Keratinocyte (primary cell): ENCODE data around the gene LGALS14. TPM values are rescaled to one million over a fixed set of nuclear protein-coding genes. Genes with fewer than 3 reads are reported as not detected.

Experiments used
- DNase-seq: peaks from one replicate; pipeline ENCODE4 v3.0.0-alpha.2; 2011; ENCODE audit warnings: low read depth, missing footprints, low spot score
- FAIRE-seq: peaks from 2 replicates; lab custom pipeline; 2011; peaks lifted over from hg19 to GRCh38; lab: Jason Lieb, UNC
- H2AFZ ChIP-seq: 2 replicates; pipeline ENCODE4 v1.6.0; 2012; ENCODE audit warnings: low read length, control low read depth, inconsistent platforms; ENCODE audit not compliant: control insufficient read depth
- H3K27ac ChIP-seq: 2 replicates; pipeline ENCODE4 v1.5.1; 2011; ENCODE audit warnings: low read length; ENCODE audit not compliant: control insufficient read depth, insufficient read depth
- H3K27me3 ChIP-seq: 3 replicates; pipeline ENCODE4 v1.6.0; 2011; ENCODE audit warnings: low read length; ENCODE audit not compliant: control insufficient read depth, insufficient read depth; ENCODE audit errors: extremely low read depth
- H3K36me3 ChIP-seq, 2 experiments: 2 replicates in 1 of 2; 3 replicates in 1 of 2; pipeline ENCODE4 v1.5.1; 2011; ENCODE audit warnings: low read length in 2 of 2, mild to moderate bottlenecking in 1 of 2; ENCODE audit not compliant: control insufficient read depth in 2 of 2, insufficient read depth in 2 of 2; ENCODE audit errors: extremely low read depth in 1 of 2
- H3K4me1 ChIP-seq: 3 replicates; pipeline ENCODE4 v1.5.1; 2011; ENCODE audit warnings: low read length; ENCODE audit not compliant: control insufficient read depth, insufficient read depth; ENCODE audit errors: extremely low read depth
- H3K4me2 ChIP-seq: 3 replicates; pipeline ENCODE4 v1.6.0; 2011; ENCODE audit warnings: low read depth, low read length; ENCODE audit not compliant: control insufficient read depth, insufficient read depth; ENCODE audit errors: extremely low read depth
- H3K4me3 ChIP-seq, 3 experiments: fragments of 200-600 bp in 1 of 3; sonication (generic) in 1 of 3; 2 replicates in 2 of 3; 3 replicates in 1 of 3; pipeline ENCODE4 v1.5.1; 2011 to 2016; ENCODE audit warnings: low read length in 3 of 3, mild to moderate bottlenecking in 3 of 3, control low read depth in 2 of 3, inconsistent platforms in 1 of 3, low read depth in 1 of 3, mixed read lengths in 1 of 3, mixed run types in 1 of 3, moderate library complexity in 1 of 3; ENCODE audit not compliant: control insufficient read depth in 2 of 3, insufficient read depth in 2 of 3; ENCODE audit errors: extremely low read depth in 1 of 3
- H3K79me2 ChIP-seq: 2 replicates; pipeline ENCODE4 v1.6.0; 2012; ENCODE audit warnings: low read length; ENCODE audit not compliant: control insufficient read depth, insufficient read depth
- H3K9ac ChIP-seq: 3 replicates; pipeline ENCODE4 v1.6.0; 2011; ENCODE audit warnings: low read length; ENCODE audit not compliant: control insufficient read depth, insufficient read depth; ENCODE audit errors: extremely low read depth
- H3K9me1 ChIP-seq: 3 replicates; pipeline ENCODE4 v1.6.0; 2011; ENCODE audit warnings: low read length; ENCODE audit not compliant: control insufficient read depth, insufficient read depth; ENCODE audit errors: extremely low read depth
- H3K9me3 ChIP-seq: 2 replicates; pipeline ENCODE4 v1.5.1; 2012; ENCODE audit warnings: low read depth, low read length; ENCODE audit not compliant: control insufficient read depth
- H4K20me1 ChIP-seq: 3 replicates; pipeline ENCODE4 v1.6.0; 2011; ENCODE audit warnings: low read length; ENCODE audit not compliant: control insufficient read depth, insufficient read depth; ENCODE audit errors: extremely low read depth
- EZH2 ChIP-seq: IDR thresholded peaks from one replicate; pipeline ENCODE4 v1.6.1; 2012; ENCODE audit warnings: inconsistent platforms, mild to moderate bottlenecking, low read length, moderate library complexity
- dilution Hi-C: fragments of 300-500 bp; cut with MboI; formaldehyde crosslinking; loops from one replicate; pipeline ENCODE4 v1.7.0; 2020; ENCODE audit warnings: low sequenced_read_pairs; ENCODE audit not compliant: extremely low pct_ligation_motif_present
- polyA plus RNA-seq, 5 experiments: library from polyadenylated mRNA; depleted of rRNA in 3 of 5; stranded (reverse) in 3 of 5; stranded (forward) in 1 of 5; unstranded in 1 of 5; fragments of >200 nt; gene quantifications; 1 replicate in 1 of 5; 2 replicates in 3 of 5; 3 replicates in 1 of 5; pipeline versions ENCODE4 v1.2.1 to v1.2.3, GENCODE V29; 2011 to 2012; ENCODE audit warnings: missing spikeins in 2 of 5, low read depth in 1 of 5, low replicate concordance in 1 of 5
- TF ChIP-seq, protein P1 (sequence below), 3 experiments: IDR thresholded peaks in 1 of 3; conservative IDR thresholded peaks in 1 of 3; optimal IDR thresholded peaks in 1 of 3; 2 replicates in 2 of 3; 3 replicates in 1 of 3; pipeline versions ENCODE3 to v1.5.1; 2011; ENCODE audit warnings: low read length in 3 of 3, mild to moderate bottlenecking in 3 of 3, moderate library complexity in 2 of 3, control low read depth in 1 of 3, inconsistent platforms in 1 of 3; ENCODE audit not compliant: insufficient read depth in 2 of 3; ENCODE audit errors: extremely low read depth in 1 of 3

The LGALS14 gene
- polyA plus RNA-seq, 1 donor (not counting 4 experiments of a cell fraction or from before 2014, with no cell fraction given): not detected

- Histone ChIP-seq H3K27me3 (no peaks in the 10 kb centered on the region), H3K9ac (no peak overlapping the region), H3K27ac (no peak overlapping the region), H3K4me3 (no peak overlapping the region), H3K4me1 (no peaks in the 10 kb centered on the region), H2AFZ (no peak overlapping the region), H3K36me3 (no peaks in the 10 kb centered on the region), H3K9me3 (no peaks in the 10 kb centered on the region), H3K4me2 (no peak overlapping the region), H3K9me1 (no peaks in the 10 kb centered on the region), H3K79me2 (no peaks in the 10 kb centered on the region), H4K20me1 (no peaks in the 10 kb centered on the region)
- FAIRE-seq (no peak), DNase-seq (no peak)
- TF ChIP-seq EZH2: no peak
- TF ChIP-seq, protein P1, sequence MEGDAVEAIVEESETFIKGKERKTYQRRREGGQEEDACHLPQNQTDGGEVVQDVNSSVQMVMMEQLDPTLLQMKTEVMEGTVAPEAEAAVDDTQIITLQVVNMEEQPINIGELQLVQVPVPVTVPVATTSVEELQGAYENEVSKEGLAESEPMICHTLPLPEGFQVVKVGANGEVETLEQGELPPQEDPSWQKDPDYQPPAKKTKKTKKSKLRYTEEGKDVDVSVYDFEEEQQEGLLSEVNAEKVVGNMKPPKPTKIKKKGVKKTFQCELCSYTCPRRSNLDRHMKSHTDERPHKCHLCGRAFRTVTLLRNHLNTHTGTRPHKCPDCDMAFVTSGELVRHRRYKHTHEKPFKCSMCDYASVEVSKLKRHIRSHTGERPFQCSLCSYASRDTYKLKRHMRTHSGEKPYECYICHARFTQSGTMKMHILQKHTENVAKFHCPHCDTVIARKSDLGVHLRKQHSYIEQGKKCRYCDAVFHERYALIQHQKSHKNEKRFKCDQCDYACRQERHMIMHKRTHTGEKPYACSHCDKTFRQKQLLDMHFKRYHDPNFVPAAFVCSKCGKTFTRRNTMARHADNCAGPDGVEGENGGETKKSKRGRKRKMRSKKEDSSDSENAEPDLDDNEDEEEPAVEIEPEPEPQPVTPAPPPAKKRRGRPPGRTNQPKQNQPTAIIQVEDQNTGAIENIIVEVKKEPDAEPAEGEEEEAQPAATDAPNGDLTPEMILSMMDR (optimal IDR thresholded peaks at IDR 0.05 in 1 of 3, IDR thresholded peaks at IDR 0.05 in 1 of 3, conservative IDR thresholded peaks at IDR 0.05 in 1 of 3; ENCODE audit: extremely low read depth in 1 of 3, insufficient read depth in 2 of 3, low read length in 3 of 3): no peak
- dilution Hi-C loops: no loop called here
Measured at GRCh38 chr19:39692822-39693221, 11.5 kb upstream of the LGALS14 start.

DNA sequence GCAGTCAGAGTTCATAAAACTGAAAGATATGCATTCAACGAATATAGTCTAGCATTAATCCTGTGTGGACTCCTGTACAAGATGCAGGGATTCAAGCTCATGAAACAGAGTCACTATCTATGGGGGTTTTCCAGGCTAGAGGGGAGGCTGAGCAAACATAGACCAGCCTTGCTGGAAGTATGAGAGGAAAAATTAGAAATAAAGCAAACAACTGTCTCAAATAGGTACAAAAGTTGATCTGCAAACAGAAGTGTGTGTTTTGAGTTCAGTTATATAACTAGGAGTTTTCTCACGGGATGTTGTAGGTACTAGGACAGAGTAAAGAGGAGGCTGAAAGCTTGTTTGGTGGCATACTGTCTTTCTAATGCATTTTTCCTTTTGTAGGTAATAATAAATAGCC lies 8.5 kb upstream of the LGALS14 start:
- Histone ChIP-seq H3K79me2 (no peaks in the 10 kb centered on the region), H3K9me1 (no peaks in the 10 kb centered on the region), H3K4me2 (no peak overlapping the region), H3K27me3 (no peaks in the 10 kb centered on the region), H4K20me1 (no peaks in the 10 kb centered on the region), H3K4me3 (no peak overlapping the region), H3K36me3 (no peaks in the 10 kb centered on the region), H2AFZ (no peak overlapping the region), H3K9ac (no peak overlapping the region), H3K4me1 (no peaks in the 10 kb centered on the region), H3K27ac (no peak overlapping the region), H3K9me3 (no peaks in the 10 kb centered on the region)
- no peak for TF ChIP-seq EZH2
- TF ChIP-seq, protein P1 (optimal IDR thresholded peaks at IDR 0.05 in 1 of 3, IDR thresholded peaks at IDR 0.05 in 1 of 3, conservative IDR thresholded peaks at IDR 0.05 in 1 of 3; ENCODE audit: extremely low read depth in 1 of 3, insufficient read depth in 2 of 3, low read length in 3 of 3): no peak
- dilution Hi-C loops: no loop called here
- DNase-seq: no peak
- no peak for FAIRE-seq
